NB4 (cell line): ENCODE data around the gene NCOR1.

Experiments
- MYC ChIP-seq: IDR thresholded peaks from 2 replicates; pipeline ENCODE4 v1.6.1; 2011; ENCODE audit warnings: low read depth, low read length
- POLR2A ChIP-seq: IDR thresholded peaks from 2 replicates; pipeline ENCODE4 v1.6.1; 2011; ENCODE audit warnings: mild to moderate bottlenecking; ENCODE audit not compliant: insufficient read length; ENCODE audit errors: extremely low read depth
- TF ChIP-seq, protein P1 (sequence below): IDR thresholded peaks from 2 replicates; pipeline ENCODE4 v1.6.1; 2011; ENCODE audit warnings: low read depth, low read length
- TF ChIP-seq, protein P2 (sequence below): IDR thresholded peaks from one replicate; pipeline ENCODE4 v1.5.1; 2012; ENCODE audit warnings: low read depth, low read length

DNA sequence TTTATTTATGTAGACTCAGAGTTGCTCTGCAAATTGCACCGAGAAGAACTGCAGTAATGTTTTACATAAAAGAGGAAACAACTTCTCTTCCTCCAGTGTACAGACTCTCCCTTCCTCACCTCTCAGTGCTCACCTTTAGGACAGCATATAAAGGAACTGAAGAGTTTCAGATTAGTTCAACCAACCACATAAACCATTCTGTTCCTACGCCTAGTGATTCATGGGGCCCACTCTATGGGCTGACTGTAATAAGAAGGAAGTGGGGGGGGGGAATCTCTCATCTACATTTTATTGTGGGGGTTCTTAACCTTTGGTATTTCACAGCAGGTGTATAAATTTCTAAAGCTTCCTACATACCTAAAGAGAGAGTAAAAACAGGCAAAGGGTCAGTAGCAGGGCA is 234.1 kb downstream of the NCOR1 start:
- TF ChIP-seq, protein P1, sequence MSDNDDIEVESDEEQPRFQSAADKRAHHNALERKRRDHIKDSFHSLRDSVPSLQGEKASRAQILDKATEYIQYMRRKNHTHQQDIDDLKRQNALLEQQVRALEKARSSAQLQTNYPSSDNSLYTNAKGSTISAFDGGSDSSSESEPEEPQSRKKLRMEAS = no peak
- TF ChIP-seq, protein P2, sequence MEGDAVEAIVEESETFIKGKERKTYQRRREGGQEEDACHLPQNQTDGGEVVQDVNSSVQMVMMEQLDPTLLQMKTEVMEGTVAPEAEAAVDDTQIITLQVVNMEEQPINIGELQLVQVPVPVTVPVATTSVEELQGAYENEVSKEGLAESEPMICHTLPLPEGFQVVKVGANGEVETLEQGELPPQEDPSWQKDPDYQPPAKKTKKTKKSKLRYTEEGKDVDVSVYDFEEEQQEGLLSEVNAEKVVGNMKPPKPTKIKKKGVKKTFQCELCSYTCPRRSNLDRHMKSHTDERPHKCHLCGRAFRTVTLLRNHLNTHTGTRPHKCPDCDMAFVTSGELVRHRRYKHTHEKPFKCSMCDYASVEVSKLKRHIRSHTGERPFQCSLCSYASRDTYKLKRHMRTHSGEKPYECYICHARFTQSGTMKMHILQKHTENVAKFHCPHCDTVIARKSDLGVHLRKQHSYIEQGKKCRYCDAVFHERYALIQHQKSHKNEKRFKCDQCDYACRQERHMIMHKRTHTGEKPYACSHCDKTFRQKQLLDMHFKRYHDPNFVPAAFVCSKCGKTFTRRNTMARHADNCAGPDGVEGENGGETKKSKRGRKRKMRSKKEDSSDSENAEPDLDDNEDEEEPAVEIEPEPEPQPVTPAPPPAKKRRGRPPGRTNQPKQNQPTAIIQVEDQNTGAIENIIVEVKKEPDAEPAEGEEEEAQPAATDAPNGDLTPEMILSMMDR = no peak
- TF ChIP-seq POLR2A = no peak
- no peak for TF ChIP-seq MYC
